ENCODE measurements around the gene SCAMP3.
A peak's percentile ranks its signal among the peaks of the same experiment; 100 is the strongest.

Gene SCAMP3

GRCh38 chr1:155277070-155277901 is 15.1 kb upstream of the SCAMP3 start, which contains the start of gene HCN3:
TSS of gene HCN3 (plus strand) at chr1:155277463. CDS start at chr1:155277591, 128 bp downstream.
- TF ChIP-seq CTCF (IDR thresholded peaks at IDR 0.05), result peak; percentile 68
- no peaks in the 10 kb centered on the region for H3K36me3 ChIP-seq
- H3K27ac ChIP-seq, result peak within 1 kb of the TSS; percentile 35

GRCh38 chr1:155273343-155274245 is 11.4 kb upstream of the SCAMP3 start, which contains the start of gene CLK2:
TSS of gene CLK2 (minus strand) at chr1:155273504. CDS start at chr1:155270977, 2,527 bp downstream.
- Histone ChIP-seq H3K4me1 (ENCODE audit: control insufficient read depth in 1 of 2, insufficient read depth in 1 of 2, low read depth in 1 of 2, low read length in 1 of 2) (peaks cover 30 to 34% of the 10 kb centered on the region in 2 experiments), H3K4me3 (ENCODE audit: low read depth in 1 of 2, low read length in 1 of 2) (peak within 1 kb of the TSS; percentile 72 to 94), H3K9me3 (no peaks in the 10 kb centered on the region), H3K36me3 (peaks cover 23% of the 10 kb centered on the region), H3K27ac (peak within 1 kb of the TSS; percentile 94), H3K27me3 (peaks cover 17% of the 10 kb centered on the region)
- TF ChIP-seq CTCF (IDR thresholded peaks at IDR 0.05), result peak; percentile 35

More at GRCh38 chr1:155277070-155277901, 15.1 kb upstream of the SCAMP3 start, which contains the start of gene HCN3:
- Histone ChIP-seq H3K4me3 (ENCODE audit: low read depth in 1 of 2, low read length in 1 of 2) (peak within 1 kb of the TSS; percentile 62 to 71), H3K27me3 (peaks cover 31% of the 10 kb centered on the region), H3K4me1 (ENCODE audit: control insufficient read depth in 1 of 2, insufficient read depth in 1 of 2, low read depth in 1 of 2, low read length in 1 of 2) (peaks cover 28 to 32% of the 10 kb centered on the region in 2 experiments), H3K9me3 (no peaks in the 10 kb centered on the region)

GRCh38 chr1:155272466-155273342 is 10.5 kb upstream of the SCAMP3 start:
- peaks cover 8% of the 10 kb centered on the region for H3K27me3 ChIP-seq
- peaks cover 26 to 28% of the 10 kb centered on the region in 2 experiments for H3K4me1 ChIP-seq (ENCODE audit: control insufficient read depth in 1 of 2, insufficient read depth in 1 of 2, low read depth in 1 of 2, low read length in 1 of 2)
- H3K9me3 ChIP-seq, result no peaks in the 10 kb centered on the region
- TF ChIP-seq CTCF (IDR thresholded peaks at IDR 0.05), result no peak
- peak overlapping the region; percentile 72 to 94 for H3K4me3 ChIP-seq (ENCODE audit: low read depth in 1 of 2, low read length in 1 of 2)
- peaks cover 32% of the 10 kb centered on the region for H3K36me3 ChIP-seq
- H3K27ac ChIP-seq, result peak overlapping the region; percentile 94

GRCh38 chr1:155269381-155269780 is 7.2 kb upstream of the SCAMP3 start:
- no peaks in the 10 kb centered on the region for H3K27me3 ChIP-seq
- H3K27ac ChIP-seq, result no peak overlapping the region
- H3K36me3 ChIP-seq, result peaks cover 64% of the 10 kb centered on the region
- peaks cover 15 to 17% of the 10 kb centered on the region in 2 experiments for H3K4me1 ChIP-seq (ENCODE audit: control insufficient read depth in 1 of 2, insufficient read depth in 1 of 2, low read depth in 1 of 2, low read length in 1 of 2)
- no peaks in the 10 kb centered on the region for H3K9me3 ChIP-seq
- TF ChIP-seq CTCF (IDR thresholded peaks at IDR 0.05), result no peak
- H3K4me3 ChIP-seq (ENCODE audit: low read depth in 1 of 2, low read length in 1 of 2), result no peak overlapping the region

Data from neutrophil (primary cell).